HepG2 (cell line): Measurements from ENCODE around the gene RGS1.
"Not testable (repeated sequence)": the region's sequence is repeated elsewhere in the genome, so short reads cannot be mapped to it uniquely, and the experiment has no call there.

Experiments used
- BCLAF1 ChIP-seq: fragments of 450-650 bp; IDR thresholded peaks from 2 replicates; pipeline ENCODE4 v1.6.1; 2017; ENCODE audit warnings: mild to moderate bottlenecking
- EZH2 ChIP-seq: conservative IDR thresholded peaks from 2 replicates; pipeline ENCODE4 v1.6.1; 2012; ENCODE audit warnings: mild to moderate bottlenecking, low read depth, low read length, moderate library complexity
- FOXA1 ChIP-seq, 2 experiments: fragments of 450-650 bp in 1 of 2; sonication (generic) in 1 of 2; formaldehyde crosslinking in 1 of 2; IDR thresholded peaks; 2 replicates each; pipeline versions ENCODE4 v1.4.0 to v1.6.1; 2016 to 2020; ENCODE audit warnings: missing genetic modification reagents in 1 of 2
- REST ChIP-seq, 2 experiments: IDR thresholded peaks; 2 replicates each; pipeline ENCODE4 v1.6.1; 2011 to 2012; ENCODE audit warnings: low read length in 2 of 2, borderline replicate concordance in 1 of 2, low read depth in 1 of 2, mild to moderate bottlenecking in 1 of 2, moderate library complexity in 1 of 2
- ZZZ3 ChIP-seq: sonication (generic); formaldehyde crosslinking; IDR thresholded peaks from 2 replicates; pipeline ENCODE4 v1.4.0; 2020; ENCODE audit warnings: missing genetic modification reagents, mild to moderate bottlenecking, borderline replicate concordance
- TF ChIP-seq, protein P1 (sequence below): sonication (generic); formaldehyde crosslinking; IDR thresholded peaks from 2 replicates; pipeline ENCODE4 v1.4.0; 2020; ENCODE audit warnings: missing genetic modification reagents
- TF ChIP-seq, protein P2 (sequence below): sonication (generic); formaldehyde crosslinking; IDR thresholded peaks from 2 replicates; pipeline ENCODE4 v1.4.0; 2020; ENCODE audit warnings: missing genetic modification reagents

DNA sequence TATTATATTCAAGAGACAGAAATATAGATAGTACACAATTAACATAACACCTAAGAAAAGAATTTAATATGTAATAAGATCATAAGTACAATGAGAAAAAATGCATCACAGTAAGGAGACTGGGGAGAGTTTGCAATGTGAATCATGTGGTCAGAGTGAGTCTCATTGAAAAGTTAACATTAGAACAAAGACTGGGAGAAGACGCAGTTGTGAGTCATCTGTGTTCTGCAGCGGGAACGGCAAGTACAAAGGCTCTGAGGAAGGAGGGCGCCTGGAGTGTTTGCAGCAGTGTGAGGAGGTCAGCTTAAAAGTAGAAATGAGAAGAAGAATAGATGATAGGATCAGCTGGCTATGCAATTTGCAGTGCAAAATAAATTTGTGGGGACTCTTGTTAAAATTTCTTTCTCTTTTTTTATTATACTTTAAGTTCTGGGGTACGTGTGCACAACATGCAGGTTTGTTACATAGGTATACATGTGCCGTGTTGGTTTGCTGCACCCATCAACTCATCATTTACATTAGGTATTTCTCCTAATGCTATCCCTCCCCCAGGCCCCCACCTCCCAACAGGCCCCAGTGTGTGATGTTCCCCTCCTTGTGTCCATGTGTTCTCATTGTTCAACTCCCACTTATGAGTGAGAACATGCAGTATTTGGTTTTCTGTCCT, 44.4 kb upstream of the RGS1 start:
- TF ChIP-seq REST (IDR thresholded peaks at IDR 0.05; ENCODE audit: borderline replicate concordance in 1 of 2, low read depth in 1 of 2, low read length in 2 of 2); BCLAF1; ZZZ3; FOXA1 (IDR thresholded peaks at IDR 0.05); FOXA1 (CRISPR knock-in tag; IDR thresholded peaks at IDR 0.05); EZH2: not testable (repeated sequence)
- TF ChIP-seq, protein P1, sequence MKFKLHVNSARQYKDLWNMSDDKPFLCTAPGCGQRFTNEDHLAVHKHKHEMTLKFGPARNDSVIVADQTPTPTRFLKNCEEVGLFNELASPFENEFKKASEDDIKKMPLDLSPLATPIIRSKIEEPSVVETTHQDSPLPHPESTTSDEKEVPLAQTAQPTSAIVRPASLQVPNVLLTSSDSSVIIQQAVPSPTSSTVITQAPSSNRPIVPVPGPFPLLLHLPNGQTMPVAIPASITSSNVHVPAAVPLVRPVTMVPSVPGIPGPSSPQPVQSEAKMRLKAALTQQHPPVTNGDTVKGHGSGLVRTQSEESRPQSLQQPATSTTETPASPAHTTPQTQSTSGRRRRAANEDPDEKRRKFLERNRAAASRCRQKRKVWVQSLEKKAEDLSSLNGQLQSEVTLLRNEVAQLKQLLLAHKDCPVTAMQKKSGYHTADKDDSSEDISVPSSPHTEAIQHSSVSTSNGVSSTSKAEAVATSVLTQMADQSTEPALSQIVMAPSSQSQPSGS (CRISPR knock-in tag): not testable (repeated sequence)
- TF ChIP-seq, protein P2, sequence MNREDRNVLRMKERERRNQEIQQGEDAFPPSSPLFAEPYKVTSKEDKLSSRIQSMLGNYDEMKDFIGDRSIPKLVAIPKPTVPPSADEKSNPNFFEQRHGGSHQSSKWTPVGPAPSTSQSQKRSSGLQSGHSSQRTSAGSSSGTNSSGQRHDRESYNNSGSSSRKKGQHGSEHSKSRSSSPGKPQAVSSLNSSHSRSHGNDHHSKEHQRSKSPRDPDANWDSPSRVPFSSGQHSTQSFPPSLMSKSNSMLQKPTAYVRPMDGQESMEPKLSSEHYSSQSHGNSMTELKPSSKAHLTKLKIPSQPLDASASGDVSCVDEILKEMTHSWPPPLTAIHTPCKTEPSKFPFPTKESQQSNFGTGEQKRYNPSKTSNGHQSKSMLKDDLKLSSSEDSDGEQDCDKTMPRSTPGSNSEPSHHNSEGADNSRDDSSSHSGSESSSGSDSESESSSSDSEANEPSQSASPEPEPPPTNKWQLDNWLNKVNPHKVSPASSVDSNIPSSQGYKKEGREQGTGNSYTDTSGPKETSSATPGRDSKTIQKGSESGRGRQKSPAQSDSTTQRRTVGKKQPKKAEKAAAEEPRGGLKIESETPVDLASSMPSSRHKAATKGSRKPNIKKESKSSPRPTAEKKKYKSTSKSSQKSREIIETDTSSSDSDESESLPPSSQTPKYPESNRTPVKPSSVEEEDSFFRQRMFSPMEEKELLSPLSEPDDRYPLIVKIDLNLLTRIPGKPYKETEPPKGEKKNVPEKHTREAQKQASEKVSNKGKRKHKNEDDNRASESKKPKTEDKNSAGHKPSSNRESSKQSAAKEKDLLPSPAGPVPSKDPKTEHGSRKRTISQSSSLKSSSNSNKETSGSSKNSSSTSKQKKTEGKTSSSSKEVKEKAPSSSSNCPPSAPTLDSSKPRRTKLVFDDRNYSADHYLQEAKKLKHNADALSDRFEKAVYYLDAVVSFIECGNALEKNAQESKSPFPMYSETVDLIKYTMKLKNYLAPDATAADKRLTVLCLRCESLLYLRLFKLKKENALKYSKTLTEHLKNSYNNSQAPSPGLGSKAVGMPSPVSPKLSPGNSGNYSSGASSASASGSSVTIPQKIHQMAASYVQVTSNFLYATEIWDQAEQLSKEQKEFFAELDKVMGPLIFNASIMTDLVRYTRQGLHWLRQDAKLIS (CRISPR knock-in tag): not testable (repeated sequence)
